ENCODE measurements around the gene PPFIA3. TPM values are rescaled to one million over a fixed set of nuclear protein-coding genes. Genes with fewer than 3 reads are reported as not detected.

Gene PPFIA3
- total and polyA plus RNA-seq, 2 of the 4 experiments (the other 2 are of a cell fraction): 0.90 to 2.4 TPM

GRCh38 chr19:49173198-49173597 lies 53.9 kb downstream of the PPFIA3 start:
- Histone ChIP-seq H4K8ac (ENCODE audit: low read depth in 2 of 2, low read length in 2 of 2) (no peak overlapping the region), H3K4me2 (ENCODE audit: low read depth, low read length) (no peak overlapping the region), H3K9me1 (ENCODE audit: insufficient read depth, low read length) (no peaks in the 10 kb centered on the region), H2AK9ac (replicated peaks; ENCODE audit: low read depth, low read length, poor library complexity) (no peak overlapping the region), H3K27ac (ENCODE audit: insufficient read depth, low read length) (no peak overlapping the region), H2BK15ac (ENCODE audit: low read depth, low read length) (no peak overlapping the region), H3K56ac (ENCODE audit: extremely low read depth, insufficient read depth, low read length) (no peak overlapping the region), H3K18ac (ENCODE audit: low read depth, low read length) (no peak overlapping the region), H3K36me3 (ENCODE audit: control insufficient read depth, insufficient read depth, low read length) (peaks cover 42% of the 10 kb centered on the region), H3K4ac (ENCODE audit: low read depth, low read length) (no peak overlapping the region), H3K79me1 (ENCODE audit: low read depth in 1 of 2, low read length in 2 of 2) (no peaks in the 10 kb centered on the region), H3K27me3 (ENCODE audit: control insufficient read depth, insufficient read depth, low read length) (no peaks in the 10 kb centered on the region), H3K4me1 (ENCODE audit: control insufficient read depth, insufficient read depth, low read length) (no peaks in the 10 kb centered on the region), H2AFZ (replicated peaks; ENCODE audit: low read length, poor library complexity) (no peak overlapping the region), H4K20me1 (ENCODE audit: insufficient read depth, low read length) (no peaks in the 10 kb centered on the region), H3K14ac (replicated peaks; ENCODE audit: low read depth, low read length) (no peak overlapping the region), H2BK120ac (ENCODE audit: low read depth, low read length) (no peak overlapping the region), H2BK20ac (ENCODE audit: low read depth, low read length) (no peak overlapping the region), H3K23ac (ENCODE audit: low read depth, low read length) (no peak overlapping the region), H3K9ac (ENCODE audit: low read depth, low read length) (no peak overlapping the region), H3K9me3 (ENCODE audit: control insufficient read depth, insufficient read depth, low read length) (no peaks in the 10 kb centered on the region), H2BK5ac (ENCODE audit: low read depth, low read length, poor library complexity, severe bottlenecking) (no peak overlapping the region), H2AK5ac (ENCODE audit: low read depth, low read length) (no peak overlapping the region), H3K4me3 (ENCODE audit: insufficient read depth, low read depth, low read length) (no peak overlapping the region), H4K5ac (ENCODE audit: low read depth, low read length) (no peak overlapping the region), H4K91ac (ENCODE audit: insufficient read depth, low read depth, low read length) (no peak overlapping the region)
- 100% methylated on average over 1 of the region's 2 CpGs; no CpG with 5 or more reads in 1 of the 2 experiments for WGBS, 2 experiments (ENCODE audit: extremely low coverage in 2 of 2, insufficient read length in 1 of 2)
- no TSS peak for BruUV-seq (replicated peaks)
- no peak for ATAC-seq (ENCODE audit: low read depth)
- CTCF ChIA-PET: no interaction called here
- in situ Hi-C loops (cut with MboI; ENCODE audit: low sequenced_read_pairs) (no loop called here), intact Hi-C loops (cut with micrococcal nuclease) (no loop called here), dilution Hi-C loops (cut with HindIII; ENCODE audit: low sequenced_read_pairs, unreplicated experiment) (no loop called here)
- POLR2A ChIA-PET (ENCODE audit: unreplicated experiment): no interaction called here
- no peak for TF ChIP-seq CTCF (conservative IDR thresholded peaks at IDR 0.05; ENCODE audit: low read depth, low read length)
- no peak for TF ChIP-seq ELK1 (IDR thresholded peaks at IDR 0.05; ENCODE audit: borderline replicate concordance, low read depth, low read length)
- no peak for TF ChIP-seq NFE2L2 (IDR thresholded peaks at IDR 0.05; ENCODE audit: low read depth, low read length)
- TF ChIP-seq MAZ (IDR thresholded peaks at IDR 0.05; ENCODE audit: borderline replicate concordance, low read depth, low read length): no peak
- no peak for TF ChIP-seq RCOR1 (IDR thresholded peaks at IDR 0.05; ENCODE audit: insufficient replicate concordance, low read length)
- TF ChIP-seq RFX5 (IDR thresholded peaks at IDR 0.05; ENCODE audit: low read depth, low read length): no peak
- TF ChIP-seq POLR2A (IDR thresholded peaks at IDR 0.05; ENCODE audit: low read depth, low read length): no peak
- no peak for TF ChIP-seq MXI1 (IDR thresholded peaks at IDR 0.05; ENCODE audit: borderline replicate concordance, low read depth, low read length)
- no peak for TF ChIP-seq FOS (IDR thresholded peaks at IDR 0.05; ENCODE audit: low read depth, low read length)
- no peak for TF ChIP-seq MAFK (IDR thresholded peaks at IDR 0.05; ENCODE audit: low read depth, low read length)
- no peak for TF ChIP-seq USF2 (IDR thresholded peaks at IDR 0.05; ENCODE audit: low read depth, low read length)
- TF ChIP-seq CHD1 (IDR thresholded peaks at IDR 0.05; ENCODE audit: low read depth, low read length): no peak
- no peak for DNase-seq
